ENCODE measurements around the gene CPA5. TPM values are rescaled to one million over a fixed set of nuclear protein-coding genes. Genes with fewer than 3 reads are reported as not detected.

Gene CPA5
- polyA plus RNA-seq, 1 experiment, result 0.15 TPM

- Histone ChIP-seq H3K4me3 (ENCODE audit: low read depth, low read length) (no peak overlapping the region), H3K27me3 (ENCODE audit: control insufficient read depth, insufficient read depth, low read length) (no peaks in the 10 kb centered on the region), H3K36me3 (ENCODE audit: control insufficient read depth, insufficient read depth, low read length) (no peaks in the 10 kb centered on the region)
- TF ChIP-seq, protein P1, sequence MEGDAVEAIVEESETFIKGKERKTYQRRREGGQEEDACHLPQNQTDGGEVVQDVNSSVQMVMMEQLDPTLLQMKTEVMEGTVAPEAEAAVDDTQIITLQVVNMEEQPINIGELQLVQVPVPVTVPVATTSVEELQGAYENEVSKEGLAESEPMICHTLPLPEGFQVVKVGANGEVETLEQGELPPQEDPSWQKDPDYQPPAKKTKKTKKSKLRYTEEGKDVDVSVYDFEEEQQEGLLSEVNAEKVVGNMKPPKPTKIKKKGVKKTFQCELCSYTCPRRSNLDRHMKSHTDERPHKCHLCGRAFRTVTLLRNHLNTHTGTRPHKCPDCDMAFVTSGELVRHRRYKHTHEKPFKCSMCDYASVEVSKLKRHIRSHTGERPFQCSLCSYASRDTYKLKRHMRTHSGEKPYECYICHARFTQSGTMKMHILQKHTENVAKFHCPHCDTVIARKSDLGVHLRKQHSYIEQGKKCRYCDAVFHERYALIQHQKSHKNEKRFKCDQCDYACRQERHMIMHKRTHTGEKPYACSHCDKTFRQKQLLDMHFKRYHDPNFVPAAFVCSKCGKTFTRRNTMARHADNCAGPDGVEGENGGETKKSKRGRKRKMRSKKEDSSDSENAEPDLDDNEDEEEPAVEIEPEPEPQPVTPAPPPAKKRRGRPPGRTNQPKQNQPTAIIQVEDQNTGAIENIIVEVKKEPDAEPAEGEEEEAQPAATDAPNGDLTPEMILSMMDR (IDR thresholded peaks at IDR 0.05; ENCODE audit: insufficient read depth, low read depth, low read length), result no peak
- DNase-seq (ENCODE audit: low read depth), result peak; percentile 93
- ChIA-PET POLR2A (no interaction called here), CTCF (interaction anchor here (0.6 to 1.0 kb wide), 2 partner anchors 71 to 102 kb away, joined by 3 read pairs; partner anchors contain the start of gene CPA4)
These were observed 18.6 kb downstream of the CPA5 start for GRCh38 chr7:130363026-130363847.

DNA sequence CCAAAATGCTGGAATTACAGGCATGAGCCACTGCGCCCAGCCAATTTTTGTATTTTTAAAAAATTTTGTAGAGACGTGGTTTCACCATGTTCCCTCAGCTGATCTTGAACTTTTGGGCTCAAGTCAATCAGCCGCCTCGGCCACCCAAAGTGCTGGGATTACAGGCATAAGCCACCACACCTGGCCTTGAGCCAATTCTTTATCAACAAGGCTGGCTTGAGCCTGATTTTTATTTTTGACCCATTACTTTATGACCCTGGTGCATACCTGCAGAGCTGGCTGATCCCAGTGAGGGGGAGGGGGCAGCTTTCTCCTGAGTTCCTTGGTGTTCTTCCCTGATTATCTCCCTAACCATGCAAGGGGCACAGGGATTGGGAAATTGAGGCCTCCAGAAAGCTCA is 19.8 kb downstream of the CPA5 start:
- ChIA-PET CTCF (interaction anchor here (1.0 kb wide), 1 partner anchor 72 kb away, joined by 3 read pairs; the partner anchor contains the start of gene CPA4), POLR2A (no interaction called here)
- DNase-seq (ENCODE audit: low read depth), result no peak
- Histone ChIP-seq H3K27me3 (ENCODE audit: control insufficient read depth, insufficient read depth, low read length) (no peaks in the 10 kb centered on the region), H3K4me3 (ENCODE audit: low read depth, low read length) (no peak overlapping the region), H3K36me3 (ENCODE audit: control insufficient read depth, insufficient read depth, low read length) (no peaks in the 10 kb centered on the region)
- TF ChIP-seq, protein P1 (IDR thresholded peaks at IDR 0.05; ENCODE audit: insufficient read depth, low read depth, low read length), result no peak

GRCh38 chr7:130365088-130365487 is 20.5 kb downstream of the CPA5 start:
- ChIA-PET CTCF (interaction anchor here (1.0 to 1.7 kb wide), 4 partner anchors 19 to 137 kb away, joined by 3 to 4 read pairs (median 3); no protein-coding TSS in a partner anchor), POLR2A (no interaction called here)
- Histone ChIP-seq H3K36me3 (ENCODE audit: control insufficient read depth, insufficient read depth, low read length) (no peaks in the 10 kb centered on the region), H3K27me3 (ENCODE audit: control insufficient read depth, insufficient read depth, low read length) (no peaks in the 10 kb centered on the region), H3K4me3 (ENCODE audit: low read depth, low read length) (no peak overlapping the region)
- no peak for DNase-seq (ENCODE audit: low read depth)
- TF ChIP-seq, protein P1 (IDR thresholded peaks at IDR 0.05; ENCODE audit: insufficient read depth, low read depth, low read length), result no peak

DNA sequence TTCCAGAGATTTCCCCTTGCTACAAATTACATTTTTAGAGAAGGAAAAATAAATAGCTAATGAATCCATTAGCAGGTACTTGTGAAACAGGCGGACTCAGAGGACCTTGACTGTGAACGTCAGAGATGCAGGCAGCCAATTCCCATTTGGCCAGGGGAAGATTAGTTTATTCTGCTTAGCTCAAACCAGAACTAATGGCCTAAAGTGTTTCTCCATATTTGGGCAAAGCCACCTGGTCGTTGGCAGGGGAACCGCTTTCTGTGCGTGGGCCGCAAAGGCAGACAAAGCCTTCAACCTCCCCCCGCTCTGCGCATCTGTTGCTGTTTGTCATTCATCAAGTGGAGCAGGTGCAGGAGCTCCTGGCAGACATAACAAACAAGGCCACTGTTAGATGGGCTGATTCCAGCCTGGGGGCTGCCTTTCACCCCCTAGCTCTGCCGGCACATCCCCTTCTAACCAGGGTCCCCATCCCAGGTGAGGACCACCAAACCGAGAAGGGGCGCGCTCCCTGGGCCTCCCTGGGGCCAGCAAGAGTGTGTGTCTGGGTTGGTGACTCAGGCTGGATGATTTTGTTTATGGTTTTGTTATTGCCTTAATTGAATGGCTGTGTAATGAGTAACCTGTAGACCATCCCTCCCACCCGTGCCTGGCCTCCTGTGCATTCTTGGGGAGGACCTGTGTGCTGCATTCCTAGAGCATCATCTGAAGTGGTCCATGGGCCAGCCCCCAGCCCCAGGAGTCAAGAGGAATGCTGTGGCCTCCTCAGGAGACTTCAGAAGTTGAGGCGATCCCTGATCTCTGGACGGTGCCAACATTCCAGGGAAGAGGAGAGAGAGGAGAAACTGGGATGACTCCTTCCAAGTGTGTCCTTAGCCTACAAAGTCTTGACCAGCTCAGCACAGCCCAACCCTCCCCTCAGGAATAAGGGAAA is 21.2 kb downstream of the CPA5 start:
- POLR2A ChIA-PET, result no interaction called here
- Histone ChIP-seq H3K4me3 (ENCODE audit: low read depth, low read length) (no peak overlapping the region), H3K36me3 (ENCODE audit: control insufficient read depth, insufficient read depth, low read length) (no peaks in the 10 kb centered on the region), H3K27me3 (ENCODE audit: control insufficient read depth, insufficient read depth, low read length) (no peaks in the 10 kb centered on the region)
- TF ChIP-seq, protein P1 (IDR thresholded peaks at IDR 0.05; ENCODE audit: insufficient read depth, low read depth, low read length), result no peak
- CTCF ChIA-PET, result interaction anchor here (0.9 to 1.7 kb wide), 5 partner anchors 18 to 137 kb away, joined by 3 to 4 read pairs (median 3); no protein-coding TSS in a partner anchor
- DNase-seq (ENCODE audit: low read depth), result peak; percentile 78

DNA sequence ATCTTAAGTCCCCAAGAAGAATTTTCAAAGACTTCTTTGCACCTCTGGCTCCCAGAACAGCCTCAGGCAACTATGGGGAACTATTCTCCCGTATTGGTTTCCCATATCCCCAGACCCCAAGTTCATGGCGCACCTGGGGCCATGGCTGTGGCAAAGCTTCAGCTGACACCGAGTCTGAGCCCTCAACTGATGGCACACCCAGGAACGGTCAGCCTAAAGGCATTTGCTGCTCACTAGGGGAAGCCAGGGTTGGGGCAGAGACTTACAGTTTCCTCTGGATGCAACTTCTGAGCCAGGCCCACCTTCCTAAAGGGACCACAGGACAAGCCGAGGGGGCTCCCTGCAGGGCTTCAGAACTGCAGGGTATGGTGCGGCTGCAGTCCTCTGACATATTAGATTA is 21.9 kb downstream of the CPA5 start:
- POLR2A ChIA-PET, result no interaction called here
- CTCF ChIA-PET, result interaction anchor here (0.9 to 1.7 kb wide), 2 partner anchors 30 to 46 kb away, joined by 3 to 4 read pairs; no protein-coding TSS in a partner anchor
- Histone ChIP-seq H3K27me3 (ENCODE audit: control insufficient read depth, insufficient read depth, low read length) (no peaks in the 10 kb centered on the region), H3K4me3 (ENCODE audit: low read depth, low read length) (no peak overlapping the region), H3K36me3 (ENCODE audit: control insufficient read depth, insufficient read depth, low read length) (no peaks in the 10 kb centered on the region)
- TF ChIP-seq, protein P1 (IDR thresholded peaks at IDR 0.05; ENCODE audit: insufficient read depth, low read depth, low read length), result no peak
- no peak for DNase-seq (ENCODE audit: low read depth)

Measured in BJ (cell line).